GM19023 (cell line): ENCODE results near the gene SLC22A7.
A peak's percentile ranks its signal among the peaks of the same experiment; 100 is the strongest.
"Not testable (repeated sequence)": the region's sequence is repeated elsewhere in the genome, so short reads cannot be mapped to it uniquely, and the experiment has no call there.

Experiments used
- ATAC-seq: cut with Tn5 transposase; IDR thresholded peaks from one replicate; pipeline ENCODE4 v1.9.1; 2021; ENCODE audit warnings: mild to moderate bottlenecking, moderate library complexity; ENCODE audit not compliant: unreplicated experiment

Gene SLC22A7

GRCh38 chr6:43299338-43300293, 1.6 kb downstream of the SLC22A7 start:
- no peak for ATAC-seq

DNA sequence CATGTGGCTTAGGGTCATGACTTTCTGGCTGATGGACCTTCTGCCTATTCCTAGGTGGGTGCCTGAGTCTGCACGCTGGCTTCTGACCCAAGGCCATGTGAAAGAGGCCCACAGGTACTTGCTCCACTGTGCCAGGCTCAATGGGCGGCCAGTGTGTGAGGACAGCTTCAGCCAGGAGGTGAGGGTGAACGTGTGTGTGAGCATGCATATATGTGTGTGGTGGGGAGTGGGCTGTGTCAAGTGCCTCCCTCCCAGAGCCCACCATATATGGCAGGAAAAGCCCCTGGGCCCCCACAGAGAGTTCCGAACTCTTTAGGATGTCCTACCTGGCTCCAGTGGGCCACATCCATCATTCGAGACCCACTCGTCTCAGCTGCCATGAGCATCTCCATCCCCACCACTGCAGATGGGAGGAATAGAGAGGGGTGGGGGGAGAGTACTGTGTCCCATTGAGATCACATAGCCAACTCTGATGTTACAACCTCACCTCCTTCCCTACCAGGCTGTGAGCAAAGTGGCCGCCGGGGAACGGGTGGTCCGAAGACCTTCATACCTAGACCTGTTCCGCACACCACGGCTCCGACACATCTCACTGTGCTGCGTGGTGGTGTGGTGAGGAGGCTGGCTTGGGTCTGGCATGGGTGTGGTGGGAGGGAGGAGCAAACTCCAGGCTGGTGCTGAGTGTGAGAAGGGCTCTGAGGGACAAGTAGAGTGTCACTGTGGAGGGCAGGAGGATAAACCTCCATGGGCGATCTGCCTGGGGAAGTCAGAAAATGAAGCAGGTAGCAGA, 3.2 kb downstream of the SLC22A7 start:
- no peak for ATAC-seq

DNA sequence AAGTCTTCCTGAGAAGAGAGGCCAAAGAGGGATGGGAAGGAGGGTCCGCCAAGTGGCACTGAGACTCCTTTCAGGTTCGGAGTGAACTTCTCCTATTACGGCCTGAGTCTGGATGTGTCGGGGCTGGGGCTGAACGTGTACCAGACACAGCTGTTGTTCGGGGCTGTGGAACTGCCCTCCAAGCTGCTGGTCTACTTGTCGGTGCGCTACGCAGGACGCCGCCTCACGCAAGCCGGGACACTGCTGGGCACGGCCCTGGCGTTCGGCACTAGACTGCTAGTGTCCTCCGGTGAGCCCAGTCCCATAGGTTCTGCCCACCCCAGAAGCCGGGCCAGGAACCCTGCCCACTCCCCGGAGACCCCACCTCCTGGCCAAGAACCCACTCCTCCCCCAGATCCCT, 4.1 kb downstream of the SLC22A7 start:
- ATAC-seq = no peak

DNA sequence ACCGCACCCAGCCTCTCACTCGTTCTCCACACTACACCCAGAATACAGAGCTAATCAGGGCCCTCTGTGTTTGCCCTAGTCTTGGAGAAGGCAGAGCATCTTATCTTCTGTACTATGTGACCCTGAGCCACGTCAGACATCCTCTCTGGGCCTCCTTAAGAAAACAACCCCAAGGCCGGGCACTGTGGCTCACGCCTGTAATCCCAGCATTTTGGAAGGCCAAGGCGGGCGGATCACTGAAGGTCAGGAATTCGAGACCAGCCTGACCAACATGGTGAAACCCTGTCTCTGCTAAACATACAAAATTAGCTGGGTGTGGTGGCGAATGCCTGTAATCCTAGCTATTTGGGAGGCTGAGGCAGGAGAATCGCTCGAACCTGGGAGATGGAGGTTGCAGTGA, 4.9 kb downstream of the SLC22A7 start:
- not testable (repeated sequence) for ATAC-seq

DNA sequence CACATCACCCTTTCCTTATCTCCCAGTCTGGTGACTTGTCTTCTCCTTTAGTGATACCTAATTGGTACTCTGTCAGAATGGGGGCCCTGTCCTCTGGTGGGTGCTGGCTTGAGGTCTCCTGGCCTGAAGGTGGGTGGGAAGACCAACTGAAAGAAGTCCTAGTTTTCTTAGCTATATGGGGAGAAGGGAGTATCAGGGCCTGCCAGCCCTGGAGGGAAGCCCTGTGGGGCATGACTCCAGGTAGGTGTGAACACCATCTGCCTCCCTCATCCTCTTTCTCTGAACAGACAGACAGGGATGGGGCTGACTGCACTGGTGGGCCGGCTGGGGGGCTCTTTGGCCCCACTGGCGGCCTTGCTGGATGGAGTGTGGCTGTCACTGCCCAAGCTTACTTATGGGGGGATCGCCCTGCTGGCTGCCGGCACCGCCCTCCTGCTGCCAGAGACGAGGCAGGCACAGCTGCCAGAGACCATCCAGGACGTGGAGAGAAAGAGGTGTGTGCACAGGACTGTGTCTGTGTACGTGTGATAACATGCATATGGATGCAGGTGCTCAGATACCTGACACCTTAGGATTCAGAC, 5.8 kb downstream of the SLC22A7 start:
- ATAC-seq = no peak

GRCh38 chr6:43304361-43304760, 6.3 kb downstream of the SLC22A7 start:
- no peak for ATAC-seq

GRCh38 chr6:43304882-43305281, 6.8 kb downstream of the SLC22A7 start:
- ATAC-seq = no peak

DNA sequence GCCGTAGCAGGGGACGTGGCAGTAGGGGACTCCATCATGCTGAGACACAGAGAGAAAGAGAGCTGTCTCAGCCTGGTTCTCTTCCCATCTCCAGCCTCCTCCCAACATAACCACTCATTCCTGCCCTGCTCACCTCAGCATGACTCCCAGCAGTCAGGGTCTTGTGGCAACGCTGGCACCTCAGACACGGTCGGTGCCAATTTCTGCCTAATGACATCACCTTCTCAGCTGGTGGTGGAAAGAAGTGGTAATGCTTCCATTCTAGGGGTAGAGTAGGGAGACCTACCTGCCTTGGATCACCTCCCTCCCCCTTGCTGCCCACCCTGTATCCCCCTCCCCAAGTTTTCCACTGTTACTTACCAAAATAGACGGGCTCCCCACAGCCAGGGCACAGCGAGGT, 8.0 kb downstream of the SLC22A7 start:
- ATAC-seq = no peak

DNA sequence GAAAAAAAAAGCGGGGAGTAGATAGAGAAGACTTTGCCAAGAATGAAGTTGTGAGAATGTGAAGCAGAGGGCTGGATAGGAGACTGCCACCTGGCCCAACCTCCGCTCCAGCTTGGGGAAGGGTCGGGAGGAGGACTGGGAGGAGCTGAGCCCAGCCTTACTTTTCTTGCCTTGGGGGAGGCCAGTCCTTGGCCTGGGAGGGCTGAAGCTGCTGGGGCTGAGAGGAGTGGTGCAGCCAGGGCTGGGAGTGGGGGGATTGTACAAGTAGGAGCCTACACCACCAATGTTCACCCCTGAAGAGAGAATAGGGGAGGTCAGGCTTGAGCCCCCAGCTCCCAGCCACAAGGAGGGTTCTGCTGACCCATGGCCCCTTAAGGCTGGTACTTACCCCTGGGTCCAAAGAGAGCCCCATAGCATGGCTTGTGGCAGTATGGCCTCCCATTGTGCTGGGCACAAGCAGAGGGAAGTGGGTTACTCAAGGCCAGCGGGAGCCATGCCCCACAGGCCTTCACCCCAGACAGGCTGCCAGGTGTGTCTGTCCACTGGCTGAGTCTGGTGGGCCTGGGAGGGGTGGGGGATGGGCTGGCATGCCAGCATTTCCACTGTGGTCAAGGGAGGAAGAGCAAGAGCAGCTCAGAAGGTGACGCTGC, 9.5 kb downstream of the SLC22A7 start:
- no peak for ATAC-seq

- ATAC-seq = peak; percentile 65
Measured at GRCh38 chr6:43308101-43308989, 10.3 kb downstream of the SLC22A7 start, which contains the start of gene CRIP3. CRIP3 (minus strand) TSS chr6:43308826; CDS start chr6:43308792, 34 bp downstream.

DNA sequence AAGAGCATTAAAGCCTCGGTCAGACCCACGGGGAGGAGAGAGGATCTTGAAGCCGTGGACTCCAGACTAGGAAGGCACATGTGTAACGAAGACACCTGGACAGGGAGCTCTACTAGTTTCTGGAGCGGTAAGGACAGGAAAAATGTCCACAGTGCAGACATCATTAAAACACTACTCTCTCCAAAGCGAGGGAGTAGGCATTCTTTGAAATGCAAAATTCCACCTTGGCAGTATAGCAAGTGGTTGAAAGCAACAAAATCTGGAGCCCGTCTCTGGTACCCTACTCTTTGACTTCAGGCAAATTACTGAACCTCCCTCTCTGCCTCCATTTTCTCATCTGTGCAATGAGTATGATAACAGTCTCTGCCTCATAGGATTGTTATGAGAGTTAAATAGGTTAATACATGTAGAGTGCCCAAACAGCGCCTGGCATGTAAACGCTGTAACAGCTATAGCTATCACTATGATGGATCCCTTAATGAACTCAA, 11.0 kb downstream of the SLC22A7 start:
- no peak for ATAC-seq

- no peak for ATAC-seq
Measured at GRCh38 chr6:43310134-43310533, 12.1 kb downstream of the SLC22A7 start.

DNA sequence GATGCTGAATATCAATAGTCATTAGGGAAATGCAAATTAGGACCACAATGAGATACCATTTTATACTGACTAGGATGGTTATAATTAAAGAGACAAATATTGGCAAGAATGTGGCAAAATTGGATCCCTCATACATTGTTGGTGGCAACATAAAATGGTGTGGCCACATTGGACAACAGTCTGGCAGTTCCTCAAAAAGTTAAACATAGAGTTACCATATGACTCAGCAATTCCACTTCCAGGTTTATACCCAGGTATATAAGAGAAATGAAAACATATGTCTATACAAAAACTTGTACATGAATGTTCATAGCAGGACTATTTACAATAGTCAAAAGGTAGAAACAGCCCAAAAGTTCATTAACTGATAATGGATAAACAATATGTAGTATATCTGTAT, 12.6 kb downstream of the SLC22A7 start:
- ATAC-seq = no peak

GRCh38 chr6:43311666-43312065, 13.6 kb downstream of the SLC22A7 start:
- ATAC-seq = no peak

DNA sequence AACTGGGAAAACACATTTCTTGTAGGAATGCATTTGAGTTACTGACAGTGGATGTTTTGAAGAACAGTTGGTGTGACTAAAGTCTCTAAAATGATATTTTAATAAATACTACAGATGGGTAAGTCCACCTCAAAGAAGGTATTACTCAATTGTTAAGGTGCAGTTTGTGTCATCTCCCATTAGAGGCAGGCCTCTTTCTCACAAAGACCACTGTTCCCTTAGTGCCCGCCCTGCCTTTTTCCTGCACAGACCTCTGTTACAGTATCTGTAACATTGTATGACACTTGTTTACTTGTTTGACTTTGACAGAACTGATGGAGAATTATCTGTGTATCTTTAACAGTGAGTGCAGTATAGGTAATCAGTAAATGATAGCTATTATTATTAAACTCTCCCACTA, 15.8 kb downstream of the SLC22A7 start:
- ATAC-seq = no peak

DNA sequence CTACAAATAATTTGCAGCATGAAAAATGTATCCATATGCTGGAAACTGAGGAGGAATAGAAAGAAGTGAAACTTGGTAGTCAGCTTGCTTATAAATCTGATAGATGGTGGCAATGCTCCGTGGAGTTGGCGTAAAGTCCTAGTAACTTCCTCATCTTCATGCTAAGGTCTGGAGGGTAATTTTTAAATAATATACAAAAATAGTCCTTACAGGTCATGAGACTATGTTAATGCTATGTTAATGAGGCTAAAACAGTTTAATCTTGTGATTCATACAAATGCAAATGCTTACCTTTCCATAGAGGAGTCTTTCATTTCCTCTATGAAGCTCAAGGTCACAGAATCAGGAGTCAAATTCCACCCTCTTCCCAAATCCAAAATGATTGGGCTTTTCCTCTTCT, 20.0 kb downstream of the SLC22A7 start:
- ATAC-seq = no peak

- no peak for ATAC-seq
Measured at GRCh38 chr6:43325876-43326275, 27.8 kb downstream of the SLC22A7 start.

DNA sequence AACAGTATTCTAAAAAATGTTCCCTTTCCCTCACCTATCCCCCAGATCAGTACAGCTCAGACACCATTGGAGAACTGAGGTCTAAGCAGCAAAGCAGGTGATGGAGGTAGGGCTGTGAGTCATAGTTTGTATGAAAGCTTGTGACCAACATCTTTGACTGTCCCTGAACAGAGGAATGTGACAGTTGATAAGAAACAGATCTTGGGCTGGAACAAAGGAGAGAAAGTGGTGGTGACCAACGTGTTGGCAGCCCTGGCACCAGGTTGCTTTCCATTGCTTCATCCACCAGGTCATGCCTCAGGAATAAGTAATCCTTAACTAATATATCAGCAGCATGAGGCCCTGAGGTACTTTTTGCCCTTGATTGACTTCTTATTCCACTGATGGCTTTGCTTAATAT, 30.5 kb downstream of the SLC22A7 start:
- ATAC-seq = no peak

DNA sequence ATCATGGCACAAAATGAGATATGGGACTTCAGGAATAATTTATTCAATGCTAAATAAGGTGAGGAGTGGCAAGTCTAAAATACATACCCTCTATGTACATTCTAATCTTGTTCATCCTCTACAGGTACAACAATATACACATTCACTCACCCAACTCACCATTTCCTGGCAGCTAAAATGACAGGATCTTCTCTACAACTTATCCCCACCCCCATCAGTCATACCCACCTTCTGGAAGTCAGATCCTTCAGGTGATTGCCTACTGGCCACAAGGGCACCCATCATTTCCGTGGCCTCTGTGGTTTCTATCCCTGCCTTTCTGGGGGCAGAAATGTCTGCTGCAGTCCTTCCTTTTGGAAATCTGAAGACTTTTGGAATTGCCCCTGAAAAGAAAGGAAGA, 33.4 kb downstream of the SLC22A7 start:
- ATAC-seq = no peak

DNA sequence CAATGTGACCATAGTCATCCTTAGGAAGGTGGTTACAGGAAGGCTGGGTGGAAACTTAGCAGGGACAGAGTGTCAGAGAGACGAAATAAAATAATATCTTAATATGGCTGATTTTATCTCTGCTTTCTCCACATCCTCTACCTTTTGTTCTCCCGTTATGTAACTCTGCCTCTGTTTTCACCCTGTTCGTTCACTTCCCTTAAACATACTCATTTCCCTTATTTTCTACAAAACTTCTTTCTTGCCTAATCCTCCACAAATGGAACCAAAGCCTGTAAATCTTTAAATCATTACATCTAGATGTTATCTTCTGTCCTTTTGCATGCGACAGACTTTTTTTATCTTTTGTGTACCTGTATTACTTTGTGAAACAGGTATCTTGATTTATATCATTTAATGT, 33.8 kb downstream of the SLC22A7 start:
- ATAC-seq = no peak
